ENCODE measurements around the gene CYBC1. TPM values are rescaled to one million over a fixed set of nuclear protein-coding genes. Genes with fewer than 3 reads are reported as not detected.
A peak's percentile ranks its signal among the peaks of the same experiment; 100 is the strongest.

The CYBC1 gene
- total and polyA plus RNA-seq, 9 of the 15 experiments (the other 6 are each of a cell fraction or from before 2014, with no cell fraction given): 1.3 to 71.8 (median 49.9) TPM

DNA sequence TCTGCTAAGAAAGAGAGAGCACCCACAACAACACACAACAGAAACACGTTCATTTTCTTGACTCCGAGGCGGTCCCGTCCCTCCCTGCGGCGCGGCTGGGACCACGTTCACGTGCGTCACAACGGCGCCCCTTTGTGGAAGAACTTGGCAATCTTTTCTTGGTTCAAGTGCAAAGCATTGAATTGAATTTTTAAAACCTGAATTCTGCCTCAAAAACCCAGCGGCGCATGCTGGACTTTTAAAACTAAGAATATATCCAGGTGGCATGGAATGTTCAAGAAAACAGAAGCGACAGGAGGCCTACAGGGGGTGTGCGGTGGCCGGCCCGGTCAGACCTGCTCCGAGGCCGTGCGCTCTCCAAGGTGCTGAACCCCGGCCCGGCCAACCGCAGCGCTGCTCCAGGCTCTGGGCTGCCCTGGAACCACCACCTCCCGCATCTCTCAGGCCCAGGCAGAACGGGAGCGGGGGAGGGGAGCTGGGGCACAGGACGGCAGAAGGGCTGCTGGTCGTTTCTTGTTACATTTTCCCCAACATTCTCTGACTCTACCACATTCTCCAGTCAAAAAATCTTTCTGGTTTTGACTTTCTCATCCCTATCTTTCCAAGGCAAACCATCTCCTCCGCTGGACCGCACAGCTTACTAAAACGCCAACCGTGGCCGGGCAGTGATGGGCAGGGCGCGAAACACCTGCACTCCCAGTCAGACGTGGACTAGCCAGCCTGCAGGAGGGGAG is 35.8 kb downstream of the CYBC1 start (continued):
- TF ChIP-seq NR3C1 (CRISPR knock-in tag; IDR thresholded peaks at IDR 0.05): peak; percentile 90; the same call in 1 of the 2 replicates
- TF ChIP-seq ZNF583 (CRISPR knock-in tag; IDR thresholded peaks at IDR 0.05): no peak; the same call in 1 of the 2 replicates
- TF ChIP-seq HSF4 (CRISPR knock-in tag; IDR thresholded peaks at IDR 0.05; ENCODE audit: borderline replicate concordance): no peak
- no peak for TF ChIP-seq RFX7 (CRISPR knock-in tag; IDR thresholded peaks at IDR 0.05)
- TF ChIP-seq BRD4 (IDR thresholded peaks at IDR 0.05): no peak
- TF ChIP-seq, protein P1, sequence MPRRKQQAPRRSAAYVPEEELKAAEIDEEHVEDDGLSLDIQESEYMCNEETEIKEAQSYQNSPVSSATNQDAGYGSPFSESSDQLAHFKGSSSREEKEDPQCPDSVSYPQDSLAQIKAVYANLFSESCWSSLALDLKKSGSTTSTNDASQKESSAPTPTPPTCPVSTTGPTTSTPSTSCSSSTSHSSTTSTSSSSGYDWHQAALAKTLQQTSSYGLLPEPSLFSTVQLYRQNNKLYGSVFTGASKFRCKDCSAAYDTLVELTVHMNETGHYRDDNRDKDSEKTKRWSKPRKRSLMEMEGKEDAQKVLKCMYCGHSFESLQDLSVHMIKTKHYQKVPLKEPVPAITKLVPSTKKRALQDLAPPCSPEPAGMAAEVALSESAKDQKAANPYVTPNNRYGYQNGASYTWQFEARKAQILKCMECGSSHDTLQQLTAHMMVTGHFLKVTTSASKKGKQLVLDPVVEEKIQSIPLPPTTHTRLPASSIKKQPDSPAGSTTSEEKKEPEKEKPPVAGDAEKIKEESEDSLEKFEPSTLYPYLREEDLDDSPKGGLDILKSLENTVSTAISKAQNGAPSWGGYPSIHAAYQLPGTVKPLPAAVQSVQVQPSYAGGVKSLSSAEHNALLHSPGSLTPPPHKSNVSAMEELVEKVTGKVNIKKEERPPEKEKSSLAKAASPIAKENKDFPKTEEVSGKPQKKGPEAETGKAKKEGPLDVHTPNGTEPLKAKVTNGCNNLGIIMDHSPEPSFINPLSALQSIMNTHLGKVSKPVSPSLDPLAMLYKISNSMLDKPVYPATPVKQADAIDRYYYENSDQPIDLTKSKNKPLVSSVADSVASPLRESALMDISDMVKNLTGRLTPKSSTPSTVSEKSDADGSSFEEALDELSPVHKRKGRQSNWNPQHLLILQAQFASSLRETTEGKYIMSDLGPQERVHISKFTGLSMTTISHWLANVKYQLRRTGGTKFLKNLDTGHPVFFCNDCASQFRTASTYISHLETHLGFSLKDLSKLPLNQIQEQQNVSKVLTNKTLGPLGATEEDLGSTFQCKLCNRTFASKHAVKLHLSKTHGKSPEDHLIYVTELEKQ (CRISPR knock-in tag; IDR thresholded peaks at IDR 0.05): no peak
- TF ChIP-seq LCOR (CRISPR knock-in tag; IDR thresholded peaks at IDR 0.05): peak; percentile 91
- TF ChIP-seq MCM3 (IDR thresholded peaks at IDR 0.05): no peak
- no peak for TF ChIP-seq NFYB (IDR thresholded peaks at IDR 0.05; ENCODE audit: extremely low read depth, insufficient read length)
- TF ChIP-seq ZNF134 (CRISPR knock-in tag; conservative IDR thresholded peaks at IDR 0.05): no peak
- TF ChIP-seq, protein P2, sequence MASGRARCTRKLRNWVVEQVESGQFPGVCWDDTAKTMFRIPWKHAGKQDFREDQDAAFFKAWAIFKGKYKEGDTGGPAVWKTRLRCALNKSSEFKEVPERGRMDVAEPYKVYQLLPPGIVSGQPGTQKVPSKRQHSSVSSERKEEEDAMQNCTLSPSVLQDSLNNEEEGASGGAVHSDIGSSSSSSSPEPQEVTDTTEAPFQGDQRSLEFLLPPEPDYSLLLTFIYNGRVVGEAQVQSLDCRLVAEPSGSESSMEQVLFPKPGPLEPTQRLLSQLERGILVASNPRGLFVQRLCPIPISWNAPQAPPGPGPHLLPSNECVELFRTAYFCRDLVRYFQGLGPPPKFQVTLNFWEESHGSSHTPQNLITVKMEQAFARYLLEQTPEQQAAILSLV (tag; IDR thresholded peaks at IDR 0.05): no peak
- TF ChIP-seq CC2D1A (IDR thresholded peaks at IDR 0.05): peak; percentile 78
- TF ChIP-seq DNMT1 (IDR thresholded peaks at IDR 0.05): no peak
- no peak for TF ChIP-seq KAT7 (CRISPR knock-in tag; IDR thresholded peaks at IDR 0.05; ENCODE audit: borderline replicate concordance)
- no peak for TF ChIP-seq CBX2 (IDR thresholded peaks at IDR 0.05; ENCODE audit: insufficient read depth, low read length, poor library complexity, severe bottlenecking)
- TF ChIP-seq ZNF785 (CRISPR knock-in tag; IDR thresholded peaks at IDR 0.05): no peak
- TF ChIP-seq NRF1 (conservative IDR thresholded peaks at IDR 0.05 in 1 of 2, IDR thresholded peaks at IDR 0.05 in 1 of 2): peak in 1 of 2 experiments; percentile 15; a peak in 1 of 4 replicates
- TF ChIP-seq RNF2 (IDR thresholded peaks at IDR 0.05): no peak
- no peak for TF ChIP-seq PRPF4 (IDR thresholded peaks at IDR 0.05; ENCODE audit: insufficient read depth, low read depth, low read length, poor library complexity, severe bottlenecking)
- TF ChIP-seq MTA2 (IDR thresholded peaks at IDR 0.05; ENCODE audit: low read depth): no peak
- TF ChIP-seq, protein P3, sequence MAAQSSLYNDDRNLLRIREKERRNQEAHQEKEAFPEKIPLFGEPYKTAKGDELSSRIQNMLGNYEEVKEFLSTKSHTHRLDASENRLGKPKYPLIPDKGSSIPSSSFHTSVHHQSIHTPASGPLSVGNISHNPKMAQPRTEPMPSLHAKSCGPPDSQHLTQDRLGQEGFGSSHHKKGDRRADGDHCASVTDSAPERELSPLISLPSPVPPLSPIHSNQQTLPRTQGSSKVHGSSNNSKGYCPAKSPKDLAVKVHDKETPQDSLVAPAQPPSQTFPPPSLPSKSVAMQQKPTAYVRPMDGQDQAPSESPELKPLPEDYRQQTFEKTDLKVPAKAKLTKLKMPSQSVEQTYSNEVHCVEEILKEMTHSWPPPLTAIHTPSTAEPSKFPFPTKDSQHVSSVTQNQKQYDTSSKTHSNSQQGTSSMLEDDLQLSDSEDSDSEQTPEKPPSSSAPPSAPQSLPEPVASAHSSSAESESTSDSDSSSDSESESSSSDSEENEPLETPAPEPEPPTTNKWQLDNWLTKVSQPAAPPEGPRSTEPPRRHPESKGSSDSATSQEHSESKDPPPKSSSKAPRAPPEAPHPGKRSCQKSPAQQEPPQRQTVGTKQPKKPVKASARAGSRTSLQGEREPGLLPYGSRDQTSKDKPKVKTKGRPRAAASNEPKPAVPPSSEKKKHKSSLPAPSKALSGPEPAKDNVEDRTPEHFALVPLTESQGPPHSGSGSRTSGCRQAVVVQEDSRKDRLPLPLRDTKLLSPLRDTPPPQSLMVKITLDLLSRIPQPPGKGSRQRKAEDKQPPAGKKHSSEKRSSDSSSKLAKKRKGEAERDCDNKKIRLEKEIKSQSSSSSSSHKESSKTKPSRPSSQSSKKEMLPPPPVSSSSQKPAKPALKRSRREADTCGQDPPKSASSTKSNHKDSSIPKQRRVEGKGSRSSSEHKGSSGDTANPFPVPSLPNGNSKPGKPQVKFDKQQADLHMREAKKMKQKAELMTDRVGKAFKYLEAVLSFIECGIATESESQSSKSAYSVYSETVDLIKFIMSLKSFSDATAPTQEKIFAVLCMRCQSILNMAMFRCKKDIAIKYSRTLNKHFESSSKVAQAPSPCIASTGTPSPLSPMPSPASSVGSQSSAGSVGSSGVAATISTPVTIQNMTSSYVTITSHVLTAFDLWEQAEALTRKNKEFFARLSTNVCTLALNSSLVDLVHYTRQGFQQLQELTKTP (IDR thresholded peaks at IDR 0.05; ENCODE audit: low read depth in 1 of 2, partially characterized antibody in 2 of 2): peak in 1 of 2 experiments; percentile 98
- peak; percentile 37; the same call in 1 of the 2 replicates for TF ChIP-seq MTA3 (IDR thresholded peaks at IDR 0.05; ENCODE audit: borderline replicate concordance)

Measured in K562 (cell line).